Hepatocyte (in vitro differentiated cells): ENCODE data around the gene AMOTL1.

ENCODE experiments used
- EZH2 ChIP-seq: fragments of 200-600 bp; sonication (generic); IDR thresholded peaks from 2 replicates; pipeline ENCODE4 v1.6.1; 2016; ENCODE audit warnings: antibody characterized with exemption, mild to moderate bottlenecking, borderline replicate concordance
- EZH2phosphoT487 ChIP-seq: fragments of 200-600 bp; sonication (generic); IDR thresholded peaks from one replicate; pipeline ENCODE4 v1.6.1; 2018; ENCODE audit warnings: antibody characterized with exemption, mild to moderate bottlenecking, low read depth, moderate library complexity; ENCODE audit not compliant: unreplicated experiment, severe bottlenecking
- TF ChIP-seq, protein P1 (sequence below): fragments of 200-600 bp; sonication (generic); IDR thresholded peaks from 2 replicates; pipeline ENCODE4 v1.5.1; 2016; ENCODE audit warnings: antibody characterized with exemption, mild to moderate bottlenecking; ENCODE audit not compliant: poor library complexity

- TF ChIP-seq, protein P1, sequence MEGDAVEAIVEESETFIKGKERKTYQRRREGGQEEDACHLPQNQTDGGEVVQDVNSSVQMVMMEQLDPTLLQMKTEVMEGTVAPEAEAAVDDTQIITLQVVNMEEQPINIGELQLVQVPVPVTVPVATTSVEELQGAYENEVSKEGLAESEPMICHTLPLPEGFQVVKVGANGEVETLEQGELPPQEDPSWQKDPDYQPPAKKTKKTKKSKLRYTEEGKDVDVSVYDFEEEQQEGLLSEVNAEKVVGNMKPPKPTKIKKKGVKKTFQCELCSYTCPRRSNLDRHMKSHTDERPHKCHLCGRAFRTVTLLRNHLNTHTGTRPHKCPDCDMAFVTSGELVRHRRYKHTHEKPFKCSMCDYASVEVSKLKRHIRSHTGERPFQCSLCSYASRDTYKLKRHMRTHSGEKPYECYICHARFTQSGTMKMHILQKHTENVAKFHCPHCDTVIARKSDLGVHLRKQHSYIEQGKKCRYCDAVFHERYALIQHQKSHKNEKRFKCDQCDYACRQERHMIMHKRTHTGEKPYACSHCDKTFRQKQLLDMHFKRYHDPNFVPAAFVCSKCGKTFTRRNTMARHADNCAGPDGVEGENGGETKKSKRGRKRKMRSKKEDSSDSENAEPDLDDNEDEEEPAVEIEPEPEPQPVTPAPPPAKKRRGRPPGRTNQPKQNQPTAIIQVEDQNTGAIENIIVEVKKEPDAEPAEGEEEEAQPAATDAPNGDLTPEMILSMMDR: no peak
- no peak for TF ChIP-seq EZH2
- no peak for TF ChIP-seq EZH2phosphoT487
Observed at GRCh38 chr11:94869186-94869585, 101.0 kb downstream of the AMOTL1 start.
